Peyer's patch (tissue), 4 donors: ENCODE measurements around the gene PRODH. TPM values are rescaled to one million over a fixed set of nuclear protein-coding genes. Genes with fewer than 3 reads are reported as not detected.
"Not testable (repeated sequence)": the region's sequence is repeated elsewhere in the genome, so short reads cannot be mapped to it uniquely, and the experiment has no call there.

ENCODE experiments used
- DNase-seq, 3 donors: peaks; one replicate each; pipeline ENCODE4 v3.0.0-alpha.2; 2017 to 2019
- H3K27ac ChIP-seq, 4 donors: fragments of 200-600 bp; sonication (generic); one replicate each; pipeline ENCODE4 v1.5.1; 2016 to 2019
- H3K27me3 ChIP-seq, 2 donors: fragments of 200-600 bp; sonication (generic); one replicate each; pipeline ENCODE4 v1.5.1; 2019
- H3K36me3 ChIP-seq, 3 donors: fragments of 200-600 bp; sonication (generic); one replicate each; pipeline ENCODE4 v1.5.1; 2016 to 2019
- H3K4me1 ChIP-seq, 4 donors: fragments of 200-600 bp; sonication (generic); one replicate each; pipeline ENCODE4 v1.5.1; 2016 to 2019
- H3K4me3 ChIP-seq, 4 donors: fragments of 200-600 bp; sonication (generic); 1 replicate in 3 of 4; 2 replicates in 1 of 4; pipeline ENCODE4 v1.5.1; 2016 to 2019; ENCODE audit warnings: mild to moderate bottlenecking in 1 of 4
- H3K9me3 ChIP-seq, 4 donors: fragments of 200-600 bp; sonication (generic); one replicate each; pipeline ENCODE4 v1.5.1; 2016 to 2019; ENCODE audit warnings: mild to moderate bottlenecking in 1 of 4
- POLR2A ChIP-seq, 2 donors: fragments of 450-650 bp; IDR thresholded peaks; one replicate each; pipeline ENCODE4 v1.5.1; 2017; ENCODE audit warnings: antibody characterized with exemption in 2 of 2, mild to moderate bottlenecking in 2 of 2, moderate library complexity in 2 of 2
- total RNA-seq, 4 donors: library from RNA; depleted of rRNA; stranded (reverse); fragments of >200 nt; gene quantifications; one replicate each; pipeline ENCODE4 v1.1.0, GENCODE V29; 2016
- TF ChIP-seq, protein P1 (sequence below), 6 experiments: fragments of 450-650 bp in 4 of 6; fragments of 200-600 bp in 2 of 6; sonication (generic) in 1 of 6; IDR thresholded peaks; one replicate each; pipeline ENCODE4 v1.5.1; 2017 to 2019; ENCODE audit warnings: antibody characterized with exemption in 6 of 6, mild to moderate bottlenecking in 3 of 6, moderate library complexity in 1 of 6

Gene PRODH
- total RNA-seq, 4 donors from 2014 or later: 12.4 to 360 (median 207) TPM

DNA sequence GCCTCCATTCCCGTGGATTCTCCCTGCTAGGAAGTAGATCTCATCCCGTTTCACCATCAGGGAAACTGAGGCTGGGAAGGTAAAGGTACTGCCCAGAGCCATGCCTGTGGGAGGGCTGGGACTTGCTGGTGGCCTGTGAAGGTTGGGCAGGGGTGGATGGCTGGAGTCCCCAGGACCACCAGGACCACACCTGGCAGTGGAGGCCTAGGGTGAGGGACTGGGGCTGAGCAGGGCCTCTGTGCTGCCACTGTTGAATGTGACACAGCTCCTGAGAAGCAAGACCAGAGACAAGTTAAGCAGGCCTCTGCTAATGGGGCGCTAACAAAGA, 26.2 kb upstream of the PRODH start:
- Histone ChIP-seq H3K27ac (no peak overlapping the region), H3K36me3 (no peaks in the 10 kb centered on the region), H3K4me1 (no peaks in the 10 kb centered on the region), H3K9me3 (no peaks in the 10 kb centered on the region), H3K4me3 (no peak overlapping the region), H3K27me3 (no peaks in the 10 kb centered on the region)
- TF ChIP-seq, protein P1, sequence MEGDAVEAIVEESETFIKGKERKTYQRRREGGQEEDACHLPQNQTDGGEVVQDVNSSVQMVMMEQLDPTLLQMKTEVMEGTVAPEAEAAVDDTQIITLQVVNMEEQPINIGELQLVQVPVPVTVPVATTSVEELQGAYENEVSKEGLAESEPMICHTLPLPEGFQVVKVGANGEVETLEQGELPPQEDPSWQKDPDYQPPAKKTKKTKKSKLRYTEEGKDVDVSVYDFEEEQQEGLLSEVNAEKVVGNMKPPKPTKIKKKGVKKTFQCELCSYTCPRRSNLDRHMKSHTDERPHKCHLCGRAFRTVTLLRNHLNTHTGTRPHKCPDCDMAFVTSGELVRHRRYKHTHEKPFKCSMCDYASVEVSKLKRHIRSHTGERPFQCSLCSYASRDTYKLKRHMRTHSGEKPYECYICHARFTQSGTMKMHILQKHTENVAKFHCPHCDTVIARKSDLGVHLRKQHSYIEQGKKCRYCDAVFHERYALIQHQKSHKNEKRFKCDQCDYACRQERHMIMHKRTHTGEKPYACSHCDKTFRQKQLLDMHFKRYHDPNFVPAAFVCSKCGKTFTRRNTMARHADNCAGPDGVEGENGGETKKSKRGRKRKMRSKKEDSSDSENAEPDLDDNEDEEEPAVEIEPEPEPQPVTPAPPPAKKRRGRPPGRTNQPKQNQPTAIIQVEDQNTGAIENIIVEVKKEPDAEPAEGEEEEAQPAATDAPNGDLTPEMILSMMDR (IDR thresholded peaks at IDR 0.05): no peak
- no peak for TF ChIP-seq POLR2A (IDR thresholded peaks at IDR 0.05)
- DNase-seq: no peak

DNA sequence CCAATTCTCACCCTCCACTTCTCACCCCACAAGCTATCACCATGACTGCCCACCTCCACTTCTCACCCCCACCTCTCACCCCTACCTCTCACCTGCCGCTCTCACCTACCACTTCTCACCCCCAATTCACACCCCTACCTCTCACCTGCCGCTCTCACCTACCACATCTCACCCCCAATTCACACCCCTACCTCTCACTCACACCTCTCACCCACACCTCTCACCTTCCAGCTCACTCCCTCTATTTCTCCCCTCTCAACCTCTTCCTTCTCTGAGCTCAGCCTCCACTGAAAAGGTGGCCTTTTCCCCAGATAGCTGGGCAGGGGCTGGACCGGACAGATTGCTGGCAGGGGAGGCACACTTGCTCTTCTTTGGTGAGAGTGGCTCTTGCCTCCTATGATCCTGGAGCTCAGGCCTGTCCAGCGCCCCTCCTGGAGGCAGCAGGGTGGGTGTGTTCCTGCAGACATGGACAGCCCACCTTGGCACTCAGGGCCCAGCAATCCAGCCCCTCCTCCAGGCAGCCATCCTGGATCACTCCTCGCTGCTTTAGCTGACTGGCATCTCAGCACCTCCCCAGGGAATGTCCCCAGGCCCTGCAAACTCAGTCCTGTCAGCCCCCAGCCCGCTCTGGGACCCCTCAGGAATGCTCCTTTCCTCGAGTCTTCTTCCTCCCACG, 25.7 kb upstream of the PRODH start:
- H3K4me3 ChIP-seq, DNase-seq: not testable (repeated sequence)

DNA sequence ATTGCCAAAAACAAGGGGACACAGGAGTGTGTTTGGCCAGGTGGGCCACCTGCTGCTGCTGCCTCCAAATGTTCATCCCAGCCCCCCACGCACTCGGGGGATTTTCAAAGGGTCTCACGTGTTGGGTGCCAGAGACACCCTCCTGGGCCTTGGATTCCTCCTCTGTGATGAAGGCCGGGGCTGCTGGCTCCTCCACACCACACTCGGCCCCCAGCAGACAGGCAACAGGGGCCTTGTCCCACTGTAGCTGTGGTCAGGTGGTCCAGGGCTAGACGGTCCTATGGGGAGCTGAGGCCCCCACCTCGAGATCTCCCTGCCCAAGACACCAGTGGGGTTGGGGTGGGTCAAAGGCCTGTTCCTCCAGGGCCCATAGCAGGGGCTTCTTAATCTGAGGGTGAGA, 25.1 kb upstream of the PRODH start:
- H3K27me3 ChIP-seq, H3K27ac ChIP-seq, H3K9me3 ChIP-seq, H3K36me3 ChIP-seq, H3K4me1 ChIP-seq, H3K4me3 ChIP-seq: not testable (repeated sequence)
- DNase-seq: peak in 1 of 3 donors; percentile 10

More for the DNA sequence above, 25.7 kb upstream of the PRODH start:
- H3K4me1 ChIP-seq, H3K36me3 ChIP-seq, H3K27me3 ChIP-seq, H3K27ac ChIP-seq, H3K9me3 ChIP-seq: not testable (repeated sequence)

DNA sequence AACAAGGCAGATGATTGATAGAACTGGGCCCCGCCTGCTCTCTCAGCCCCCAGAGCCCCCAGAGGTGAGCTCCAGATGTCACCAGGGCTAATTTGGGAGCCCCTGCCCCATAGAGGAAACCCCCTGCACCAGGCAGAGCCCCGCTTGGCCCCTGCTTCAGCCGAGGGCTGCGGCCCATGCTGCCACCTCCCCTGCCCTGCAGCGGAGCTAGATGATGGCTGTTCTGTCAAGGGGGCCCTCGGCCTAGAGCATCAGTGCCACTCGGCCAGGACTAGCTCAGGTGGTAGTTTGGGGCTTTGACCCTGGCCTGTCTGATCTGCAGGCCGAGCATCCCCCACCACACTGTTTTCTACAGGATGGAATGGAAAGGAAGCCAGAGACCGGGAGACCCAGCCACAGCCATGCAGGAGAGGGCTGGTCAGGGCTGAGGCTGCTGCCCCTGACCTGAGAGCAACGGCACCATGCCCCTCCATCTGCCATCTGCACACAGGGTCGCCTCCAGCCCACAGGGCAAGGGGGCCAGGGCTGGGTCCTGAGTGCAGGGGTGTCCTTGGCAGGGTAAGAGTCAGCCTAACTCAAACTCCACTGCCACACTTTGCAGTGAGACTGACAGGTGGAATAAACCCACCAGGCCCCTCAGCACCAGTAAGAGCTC, 24.2 kb upstream of the PRODH start:
- peak in 1 of 3 donors; percentile 18 for DNase-seq
- not testable (repeated sequence) for H3K4me3 ChIP-seq, H3K27ac ChIP-seq, H3K36me3 ChIP-seq, H3K4me1 ChIP-seq, H3K9me3 ChIP-seq, H3K27me3 ChIP-seq

DNA sequence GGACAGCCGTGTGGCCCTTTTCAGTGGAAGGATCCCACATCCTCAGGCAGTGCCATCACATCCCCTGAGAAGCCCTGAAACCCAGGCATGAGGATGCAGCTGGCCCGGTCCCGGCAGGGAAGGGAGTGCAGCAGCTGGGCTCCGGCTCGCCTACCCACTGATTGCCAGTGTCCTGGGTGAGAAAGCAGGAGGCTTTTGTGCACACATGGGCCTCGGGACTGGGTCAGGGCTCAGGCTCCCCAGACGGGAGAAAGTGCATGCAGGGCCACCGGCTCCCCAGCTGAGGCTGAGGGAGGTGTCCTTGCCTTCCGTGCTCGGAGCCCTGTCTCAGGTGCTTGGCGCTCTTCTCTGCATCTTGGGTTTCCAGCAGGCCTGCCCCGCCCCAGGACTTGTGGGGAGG, 23.6 kb upstream of the PRODH start:
- not testable (repeated sequence) for H3K4me3 ChIP-seq, H3K27ac ChIP-seq, H3K27me3 ChIP-seq, H3K4me1 ChIP-seq, H3K36me3 ChIP-seq, H3K9me3 ChIP-seq
- peak in 1 of 3 donors; percentile 23 for DNase-seq

DNA sequence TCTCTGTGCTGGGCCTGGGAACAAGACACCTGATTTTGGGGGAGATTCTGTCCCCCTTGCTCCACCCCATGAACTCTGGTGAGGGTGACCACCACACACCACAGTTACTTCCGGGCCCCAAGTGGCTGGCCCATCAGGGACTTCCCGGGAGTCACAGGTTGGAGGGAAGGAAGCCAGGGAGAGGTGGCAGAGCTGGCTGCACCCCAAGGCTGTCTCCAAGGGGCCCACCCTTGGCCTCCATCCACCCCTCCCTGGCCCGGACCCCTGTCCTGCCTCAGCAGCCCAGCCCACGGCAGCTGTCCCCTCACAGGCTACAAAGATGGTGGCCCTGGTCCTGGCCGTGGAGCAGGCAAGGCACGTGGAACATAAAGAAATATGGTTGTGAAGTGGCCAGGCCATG, 23.2 kb upstream of the PRODH start:
- not testable (repeated sequence) for H3K4me1 ChIP-seq

DNA sequence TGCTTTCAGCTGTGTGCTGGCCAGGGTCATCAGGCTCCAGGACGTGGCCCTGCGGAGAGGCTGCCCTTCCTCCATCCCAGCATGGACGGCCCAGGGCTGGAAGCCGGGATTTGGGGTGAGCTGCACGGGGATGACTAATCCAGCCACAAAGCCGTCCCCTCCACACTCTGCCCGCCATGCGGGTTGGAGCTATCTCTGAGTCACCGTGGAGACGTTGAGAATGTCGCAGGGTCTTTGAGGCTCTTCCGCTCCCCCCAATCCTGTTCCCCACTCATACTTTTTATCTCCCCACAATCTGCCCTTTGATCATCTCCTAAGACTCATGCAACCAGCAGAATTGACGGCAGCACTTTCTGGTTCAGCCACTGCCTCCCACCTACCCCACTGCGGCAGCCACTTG, 22.6 kb upstream of the PRODH start:
- H3K4me3 ChIP-seq, H3K9me3 ChIP-seq, H3K27me3 ChIP-seq, H3K36me3 ChIP-seq, H3K4me1 ChIP-seq, H3K27ac ChIP-seq, DNase-seq: not testable (repeated sequence)

More for the DNA sequence above, 23.2 kb upstream of the PRODH start:
- H3K27ac ChIP-seq, H3K4me3 ChIP-seq, H3K27me3 ChIP-seq, H3K36me3 ChIP-seq, H3K9me3 ChIP-seq: not testable (repeated sequence)
- DNase-seq: peak in 1 of 3 donors; percentile 34

DNA sequence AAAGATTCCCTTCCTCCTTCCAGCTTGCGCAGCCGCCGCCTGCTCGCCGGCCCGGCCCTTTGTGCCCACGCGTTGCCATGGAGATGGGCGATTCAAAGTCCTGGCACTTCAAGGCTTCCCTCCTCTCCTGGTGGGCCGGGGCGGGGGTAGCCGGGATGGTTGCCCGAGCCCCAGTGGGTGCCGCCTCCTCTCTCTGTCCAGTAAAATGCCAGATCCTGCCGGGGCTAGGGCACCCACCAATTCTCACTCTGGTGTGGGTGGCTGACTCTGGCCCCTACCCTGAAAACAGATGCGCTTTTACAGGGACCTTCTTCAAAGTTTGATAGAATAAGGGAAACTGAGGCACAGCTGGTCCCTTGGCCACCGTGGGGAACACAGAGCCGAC, 22.2 kb upstream of the PRODH start:
- not testable (repeated sequence) for H3K4me3 ChIP-seq, H3K27ac ChIP-seq, H3K9me3 ChIP-seq, H3K27me3 ChIP-seq, DNase-seq, H3K36me3 ChIP-seq, H3K4me1 ChIP-seq

DNA sequence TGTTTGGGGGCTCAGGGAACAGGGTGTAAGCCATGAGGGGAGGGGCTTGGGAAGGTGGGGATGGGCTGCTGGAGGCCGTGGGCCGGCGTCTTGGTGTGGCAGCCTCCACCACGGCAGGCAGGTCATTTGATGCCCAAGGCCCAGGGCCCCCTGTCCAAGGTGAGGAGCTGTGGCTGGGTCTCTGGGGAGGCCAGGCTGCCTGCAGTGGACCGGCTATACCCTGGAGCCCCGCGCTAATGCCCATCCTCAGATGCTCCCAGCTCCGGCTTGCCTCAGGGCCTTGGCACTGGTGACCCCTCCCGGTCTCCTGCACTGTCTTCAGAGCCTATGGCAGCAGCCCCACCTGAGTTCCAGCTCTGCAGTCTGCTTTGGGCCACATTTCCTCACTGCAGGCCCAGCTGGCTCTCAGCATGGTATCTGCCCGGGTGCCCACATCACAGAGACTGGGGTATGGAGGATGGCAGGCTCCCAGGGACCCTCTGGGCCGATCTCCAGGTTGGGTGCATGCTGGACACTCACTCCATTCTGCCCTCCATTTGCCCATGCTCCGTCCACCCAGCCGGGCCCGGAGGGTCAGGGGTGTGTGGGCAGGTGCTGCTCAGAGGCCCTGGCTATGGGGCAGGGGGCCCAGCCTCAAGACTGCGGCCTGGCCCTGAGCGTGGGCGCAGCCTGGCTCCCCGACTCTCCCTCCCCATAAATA, 21.7 kb upstream of the PRODH start:
- H3K4me3 ChIP-seq: not testable (repeated sequence)

DNA sequence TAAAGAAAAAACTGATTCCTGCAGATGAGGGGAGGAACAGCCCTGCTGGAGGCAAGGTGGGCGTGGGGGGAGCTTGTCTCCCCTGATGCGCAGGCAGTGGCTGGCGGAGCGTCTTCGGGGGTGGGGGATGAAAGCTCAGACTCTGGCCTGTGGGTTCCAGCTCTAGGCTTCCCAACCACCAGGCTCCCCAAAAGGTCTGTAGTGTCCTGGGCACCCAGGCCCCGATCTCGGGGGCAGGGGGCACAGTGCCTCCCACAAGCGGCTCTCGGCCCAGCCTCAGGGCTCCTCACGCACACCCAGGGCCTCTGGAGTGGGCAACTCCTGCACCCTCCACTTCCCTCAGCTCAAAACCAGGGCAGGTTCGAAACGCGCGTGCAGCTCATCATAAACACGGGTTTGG, 20.9 kb upstream of the PRODH start:
- not testable (repeated sequence) for H3K9me3 ChIP-seq, H3K4me3 ChIP-seq, H3K27ac ChIP-seq, H3K4me1 ChIP-seq, H3K27me3 ChIP-seq, H3K36me3 ChIP-seq
- DNase-seq: peak in 1 of 3 donors; percentile 18

More for the DNA sequence above, 21.7 kb upstream of the PRODH start:
- not testable (repeated sequence) for H3K4me1 ChIP-seq, H3K36me3 ChIP-seq, H3K27ac ChIP-seq, H3K27me3 ChIP-seq, H3K9me3 ChIP-seq
- DNase-seq: peak in 1 of 3 donors; percentile 37

DNA sequence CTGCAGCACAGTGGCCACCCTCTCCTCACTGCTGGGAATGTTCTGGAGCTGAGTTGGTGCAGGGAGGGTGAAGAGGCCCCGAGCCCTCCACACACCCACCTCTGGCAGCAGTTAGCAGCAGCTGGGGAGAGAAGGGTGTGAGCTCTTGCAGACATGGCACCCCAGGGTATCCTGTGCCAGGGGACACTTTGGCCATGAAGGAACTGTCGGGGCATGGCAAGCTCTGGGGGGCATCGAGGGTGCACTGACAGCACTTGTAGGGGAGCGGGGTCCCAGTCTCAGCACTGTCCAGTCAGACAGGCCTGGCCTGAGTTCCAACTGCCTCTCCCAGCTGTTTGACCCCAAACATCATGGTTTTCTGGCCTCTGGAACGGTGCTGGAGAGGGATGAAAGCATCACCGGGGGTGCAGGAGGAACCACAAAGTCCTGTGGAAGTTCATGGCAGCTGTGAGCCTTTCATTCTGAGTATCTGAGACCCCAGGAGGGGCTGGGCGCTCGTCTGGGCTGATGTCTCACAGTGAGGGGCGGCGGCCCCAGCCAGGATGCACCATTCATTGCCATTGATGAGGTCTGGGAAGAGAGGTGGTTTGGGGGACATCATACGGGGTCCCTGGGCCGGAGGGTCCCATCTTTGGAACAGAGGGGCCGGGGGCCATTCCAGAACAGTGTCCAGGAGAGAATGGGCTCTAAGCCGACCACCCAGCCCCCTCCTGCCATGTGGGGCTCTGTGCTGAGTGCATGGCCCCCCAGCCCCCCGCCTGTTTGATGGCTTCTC, 20.2 kb upstream of the PRODH start:
- not testable (repeated sequence) for H3K27me3 ChIP-seq, H3K9me3 ChIP-seq, H3K4me3 ChIP-seq, H3K36me3 ChIP-seq, H3K27ac ChIP-seq, H3K4me1 ChIP-seq
- peak in 1 of 3 donors; percentile 17 for DNase-seq
